IMR-90 (cell line): Measurements from ENCODE around the gene FBXW5. TPM values are rescaled to one million over a fixed set of nuclear protein-coding genes. Genes with fewer than 3 reads are reported as not detected.
A peak's percentile ranks its signal among the peaks of the same experiment; 100 is the strongest.

ENCODE experiments used
- ATAC-seq: fragments of 200-7000 bp; cut with Tn5 transposase; 2 replicates; pipeline ENCODE4 v1.9.1; 2020; ENCODE audit warnings: low read depth, mild to moderate bottlenecking, moderate library complexity
- BruUV-seq: library from RNA; stranded (reverse); fragments of 400-500 nt; replicated peaks from 2 replicates; lab custom pipeline; 2021; lab: Mats Ljungman, UMichigan
- CTCF ChIA-PET: fragments of 300-600 bp; formaldehyde crosslinking; extraction: SDS; loops from one replicate; lab custom pipeline; 2021; ENCODE audit warnings: antibody characterized with exemption; lab: Yijun Ruan, JAX
- POLR2A ChIA-PET: fragments of 300-600 bp; sonication (Branson Sonifier 250); formaldehyde crosslinking; loops from one replicate; lab custom pipeline; 2022; ENCODE audit warnings: antibody characterized with exemption; ENCODE audit not compliant: unreplicated experiment; lab: Charles Lee
- DNase-seq: peaks from one replicate; pipeline ENCODE4 v3.0.0; 2013
- H2AFZ ChIP-seq: replicated peaks from 2 replicates; pipeline ENCODE3; 2013; ENCODE audit warnings: low read length, mild to moderate bottlenecking; ENCODE audit not compliant: poor library complexity
- H2AK5ac ChIP-seq: 2 replicates; pipeline ENCODE4 v1.6.1; 2013; ENCODE audit warnings: low read depth, low read length, inconsistent platforms
- H2AK9ac ChIP-seq: replicated peaks from 2 replicates; pipeline ENCODE3; 2013; ENCODE audit warnings: mild to moderate bottlenecking, low read depth, low read length, moderate library complexity; ENCODE audit not compliant: poor library complexity
- H2BK120ac ChIP-seq: 2 replicates; pipeline ENCODE4 v1.6.1; 2013; ENCODE audit warnings: low read depth, low read length, inconsistent platforms
- H2BK15ac ChIP-seq: 3 replicates; pipeline ENCODE4 v1.6.1; 2013; ENCODE audit warnings: low read depth, low read length, inconsistent platforms
- H2BK20ac ChIP-seq: 2 replicates; pipeline ENCODE4 v1.6.1; 2013; ENCODE audit warnings: low read depth, mild to moderate bottlenecking, inconsistent platforms, low read length, moderate library complexity
- H2BK5ac ChIP-seq: 2 replicates; pipeline ENCODE4 v1.6.1; 2013; ENCODE audit warnings: mild to moderate bottlenecking, low read depth, low read length, inconsistent platforms; ENCODE audit not compliant: poor library complexity, severe bottlenecking
- H3K14ac ChIP-seq: replicated peaks from 2 replicates; pipeline ENCODE4 v1.6.1; 2013; ENCODE audit warnings: low read depth, low read length, inconsistent platforms
- H3K18ac ChIP-seq: 2 replicates; pipeline ENCODE4 v1.6.1; 2013; ENCODE audit warnings: low read depth, low read length, control low read depth
- H3K23ac ChIP-seq: 2 replicates; pipeline ENCODE4 v1.6.1; 2013; ENCODE audit warnings: low read depth, low read length, inconsistent platforms
- H3K27ac ChIP-seq: 2 replicates; pipeline ENCODE4 v1.5.1; 2013; ENCODE audit warnings: mild to moderate bottlenecking, control low read depth, low read length; ENCODE audit not compliant: insufficient read depth
- H3K27me3 ChIP-seq: 2 replicates; pipeline ENCODE4 v1.6.1; 2013; ENCODE audit warnings: low read length; ENCODE audit not compliant: control insufficient read depth, insufficient read depth
- H3K36me3 ChIP-seq: 2 replicates; pipeline ENCODE4 v1.6.1; 2013; ENCODE audit warnings: low read length, mixed read lengths; ENCODE audit not compliant: control insufficient read depth, insufficient read depth
- H3K4ac ChIP-seq: 2 replicates; pipeline ENCODE4 v1.6.1; 2013; ENCODE audit warnings: low read depth, low read length, inconsistent platforms
- H3K4me1 ChIP-seq: 2 replicates; pipeline ENCODE4 v1.6.1; 2013; ENCODE audit warnings: low read length, mixed read lengths; ENCODE audit not compliant: control insufficient read depth, insufficient read depth
- H3K4me2 ChIP-seq: 2 replicates; pipeline ENCODE4 v1.6.1; 2013; ENCODE audit warnings: low read depth, mild to moderate bottlenecking, control low read depth, low read length, moderate library complexity
- H3K4me3 ChIP-seq: 2 replicates; pipeline ENCODE4 v1.5.1; 2013; ENCODE audit warnings: low read depth, mild to moderate bottlenecking, control low read depth, low read length, moderate library complexity; ENCODE audit not compliant: insufficient read depth
- H3K56ac ChIP-seq: 2 replicates; pipeline ENCODE4 v1.6.1; 2013; ENCODE audit warnings: low read length, inconsistent platforms; ENCODE audit not compliant: insufficient read depth; ENCODE audit errors: extremely low read depth
- H3K79me1 ChIP-seq, 2 experiments: 2 replicates each; pipeline ENCODE4 v1.6.1; 2013; ENCODE audit warnings: low read length in 2 of 2, inconsistent platforms in 1 of 2, low read depth in 1 of 2
- H3K9ac ChIP-seq: 2 replicates; pipeline ENCODE4 v1.6.1; 2013; ENCODE audit warnings: low read depth, low read length, control low read depth
- H3K9me1 ChIP-seq: 2 replicates; pipeline ENCODE4 v1.6.1; 2013; ENCODE audit warnings: low read length, inconsistent platforms; ENCODE audit not compliant: insufficient read depth
- H3K9me3 ChIP-seq: 2 replicates; pipeline ENCODE4 v1.6.1; 2013; ENCODE audit warnings: low read length; ENCODE audit not compliant: control insufficient read depth, insufficient read depth
- H4K20me1 ChIP-seq: 2 replicates; pipeline ENCODE4 v1.6.1; 2013; ENCODE audit warnings: low read length, inconsistent platforms; ENCODE audit not compliant: insufficient read depth
- H4K5ac ChIP-seq: 2 replicates; pipeline ENCODE4 v1.6.1; 2013; ENCODE audit warnings: mild to moderate bottlenecking, low read depth, low read length, control low read depth
- H4K8ac ChIP-seq, 2 experiments: 2 replicates each; pipeline ENCODE4 v1.6.1; 2013; ENCODE audit warnings: low read depth in 2 of 2, low read length in 2 of 2, control low read depth in 1 of 2, inconsistent platforms in 1 of 2
- H4K91ac ChIP-seq: 2 replicates; pipeline ENCODE4 v1.6.1; 2013; ENCODE audit warnings: low read depth, low read length, inconsistent platforms; ENCODE audit not compliant: insufficient read depth
- BHLHE40 ChIP-seq: fragments of 150-350 bp; IDR thresholded peaks from 2 replicates; pipeline ENCODE4 v1.6.1; 2016; ENCODE audit warnings: mild to moderate bottlenecking, low read depth, low read length
- CHD1 ChIP-seq: IDR thresholded peaks from 2 replicates; pipeline ENCODE4 v1.6.1; 2012; ENCODE audit warnings: low read depth, low read length, improper control_type of control experiment
- ELK1 ChIP-seq: fragments of 150-350 bp; IDR thresholded peaks from 2 replicates; pipeline ENCODE4 v1.6.1; 2016; ENCODE audit warnings: low read depth, mild to moderate bottlenecking, low read length, moderate library complexity, borderline replicate concordance
- MAFK ChIP-seq: IDR thresholded peaks from 2 replicates; pipeline ENCODE4 v1.6.1; 2012; ENCODE audit warnings: low read depth, low read length, improper control_type of control experiment
- MAZ ChIP-seq: IDR thresholded peaks from 2 replicates; pipeline ENCODE4 v1.6.1; 2012; ENCODE audit warnings: low read depth, mild to moderate bottlenecking, low read length, improper control_type of control experiment, moderate library complexity, borderline replicate concordance
- MXI1 ChIP-seq: IDR thresholded peaks from 2 replicates; pipeline ENCODE4 v1.6.1; 2012; ENCODE audit warnings: low read depth, mild to moderate bottlenecking, low read length, moderate library complexity, borderline replicate concordance
- NFE2L2 ChIP-seq: fragments of 150-350 bp; IDR thresholded peaks from 2 replicates; pipeline ENCODE4 v1.6.1; 2016; ENCODE audit warnings: low read depth, mild to moderate bottlenecking, low read length
- POLR2A ChIP-seq: IDR thresholded peaks from 2 replicates; pipeline ENCODE4 v1.6.1; 2012; ENCODE audit warnings: mild to moderate bottlenecking, low read depth, low read length
- RAD21 ChIP-seq: IDR thresholded peaks from 2 replicates; pipeline ENCODE4 v1.6.1; 2012; ENCODE audit warnings: low read length, improper control_type of control experiment
- RCOR1 ChIP-seq: IDR thresholded peaks from 2 replicates; pipeline ENCODE4 v1.6.1; 2012; ENCODE audit warnings: mild to moderate bottlenecking, low read length, improper control_type of control experiment; ENCODE audit not compliant: insufficient replicate concordance
- RFX5 ChIP-seq: IDR thresholded peaks from 2 replicates; pipeline ENCODE4 v1.8.0; 2012; ENCODE audit warnings: low read depth, mild to moderate bottlenecking, low read length, moderate library complexity
- SMC3 ChIP-seq: fragments of 150-350 bp; IDR thresholded peaks from 2 replicates; pipeline ENCODE4 v1.6.1; 2016; ENCODE audit warnings: low read depth, mild to moderate bottlenecking, antibody characterized with exemption, low read length, moderate library complexity
- WGBS, 2 experiments: methylation state at CpG; one replicate each; pipeline versions ENCODE4 v1.1.5 to v1.1.7; 2013; ENCODE audit warnings: missing lambda C conversion rate in 2 of 2; ENCODE audit not compliant: insufficient read length in 1 of 2; ENCODE audit errors: extremely low coverage in 2 of 2; 5-methylcytosine and 5-hydroxymethylcytosine counted together
- dilution Hi-C: fragments of 300-500 bp; cut with HindIII; formaldehyde crosslinking; loops from one replicate; pipeline ENCODE4 v1.14.3; 2018; ENCODE audit warnings: low sequenced_read_pairs; ENCODE audit not compliant: unreplicated experiment
- in situ Hi-C: fragments of 300-500 bp; cut with MboI; formaldehyde crosslinking; loops from 3 replicates; pipeline ENCODE4 v1.14.3; 2019; ENCODE audit warnings: low sequenced_read_pairs, inconsistent platforms, mixed read lengths
- intact Hi-C: fragments of 100-400 bp; cut with micrococcal nuclease; formaldehyde crosslinking; loops from 2 replicates; pipeline ENCODE4 v1.10.0; 2022
- polyA plus RNA-seq, 3 experiments: library from polyadenylated mRNA; depleted of rRNA; stranded (reverse); fragments of >200 nt; gene quantifications; 2 replicates each; pipeline ENCODE4 v1.2.3, GENCODE V29; 2012; ENCODE audit warnings: low replicate concordance in 1 of 3
- total RNA-seq: library from RNA; depleted of rRNA; stranded (reverse); fragments of >200 nt; gene quantifications from 2 replicates; pipeline ENCODE4 v1.2.3, GENCODE V29; 2012
- TF ChIP-seq, protein P1 (sequence below): fragments of 150-350 bp; IDR thresholded peaks from 2 replicates; pipeline ENCODE4 v1.6.1; 2017; ENCODE audit warnings: mild to moderate bottlenecking, antibody characterized with exemption, low read length, low read depth
- TF ChIP-seq, protein P2 (sequence below): conservative IDR thresholded peaks from 2 replicates; pipeline ENCODE4 v1.5.1; 2012; ENCODE audit warnings: mild to moderate bottlenecking, low read depth, low read length, improper control_type of control experiment

Gene FBXW5
- total and polyA plus RNA-seq, 2 of the 4 experiments (the other 2 are of a cell fraction) = 65.1 to 80.2 TPM

DNA sequence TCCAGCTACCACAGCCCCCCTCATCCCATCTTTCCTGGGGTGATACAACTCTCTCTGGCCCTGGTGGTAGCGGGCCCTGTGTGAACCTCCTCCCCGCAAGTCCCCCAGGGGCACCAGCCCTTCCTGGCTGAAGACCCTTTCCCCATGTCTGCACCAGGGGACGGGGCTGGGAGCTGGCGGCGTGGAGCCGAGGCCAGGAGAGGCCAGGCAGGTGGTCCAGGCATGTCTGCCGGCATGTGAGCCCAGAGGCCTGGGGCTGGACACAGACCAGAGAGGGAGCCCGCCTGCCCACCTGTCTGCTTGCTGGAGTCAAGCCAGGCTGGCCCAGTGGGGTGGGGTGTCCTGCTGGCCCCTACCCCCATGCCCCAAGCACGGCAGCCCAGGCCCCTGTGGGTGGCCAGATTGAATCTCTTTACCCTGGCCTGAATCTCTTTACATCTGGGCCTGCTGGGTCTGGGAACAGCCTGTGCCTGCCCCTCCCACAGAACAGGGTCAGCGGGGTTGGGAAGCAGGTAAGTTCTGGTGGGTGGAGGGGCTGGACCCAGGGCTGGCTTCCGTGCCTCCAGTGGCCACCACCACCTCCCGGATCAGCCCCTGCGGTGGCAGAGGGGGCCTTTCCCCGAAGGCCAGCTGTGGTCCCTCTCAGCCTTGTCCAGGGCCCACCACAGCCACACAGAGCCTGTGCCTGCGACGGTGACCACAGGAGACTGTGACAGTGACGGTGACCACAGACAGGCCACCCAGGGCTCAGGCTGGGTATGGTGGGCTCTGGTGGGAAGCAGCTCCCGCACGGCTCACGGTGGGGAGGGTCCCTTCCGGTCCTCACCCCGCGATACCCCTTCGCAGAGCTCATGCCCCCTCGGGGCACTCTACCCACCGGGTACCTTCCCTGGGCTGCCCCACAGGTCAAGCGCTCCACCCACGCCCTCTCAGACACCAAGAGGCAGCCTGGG is 14.6 kb upstream of the FBXW5 start:
- no peak for ATAC-seq
- Histone ChIP-seq H3K18ac (no peak overlapping the region), H3K27ac (no peak overlapping the region), H3K14ac (no peak overlapping the region), H2BK5ac (no peak overlapping the region), H2BK120ac (no peak overlapping the region), H3K56ac (no peak overlapping the region), H3K9me3 (peaks cover 3% of the 10 kb centered on the region), H3K4me3 (no peak overlapping the region), H3K9me1 (peaks cover 2% of the 10 kb centered on the region; the same call in 1 of the 2 replicates), H2AK9ac (peak overlapping the region; percentile 65), H2AFZ (no peak overlapping the region), H4K91ac (no peak overlapping the region), H3K23ac (no peak overlapping the region), H3K27me3 (peaks cover 24% of the 10 kb centered on the region), H3K36me3 (no peaks in the 10 kb centered on the region), H2BK20ac (no peak overlapping the region), H4K5ac (no peak overlapping the region), H3K9ac (no peak overlapping the region), H2BK15ac (no peak overlapping the region), H4K8ac (no peak overlapping the region), H3K4ac (no peak overlapping the region), H3K4me2 (no peak overlapping the region), H3K4me1 (no peaks in the 10 kb centered on the region), H4K20me1 (no peaks in the 10 kb centered on the region), H2AK5ac (no peak overlapping the region), H3K79me1 (no peaks in the 10 kb centered on the region)
- intact Hi-C loops = no loop called here
- BruUV-seq = no TSS peak
- 100% methylated on average over 2 of the region's 28 CpGs; no CpG with 5 or more reads in 1 of the 2 experiments for WGBS, 2 experiments
- dilution Hi-C loops = no loop called here
- in situ Hi-C loops = no loop called here
- no peak for DNase-seq
- ChIA-PET POLR2A (no interaction called here), CTCF (no interaction called here)
- TF ChIP-seq RFX5 (no peak), MAFK (no peak), ELK1 (no peak), POLR2A (no peak), MXI1 (no peak), SMC3 (no peak), BHLHE40 (no peak), MAZ (no peak), CHD1 (no peak), NFE2L2 (no peak), RAD21 (no peak), RCOR1 (no peak)
- TF ChIP-seq, protein P1, sequence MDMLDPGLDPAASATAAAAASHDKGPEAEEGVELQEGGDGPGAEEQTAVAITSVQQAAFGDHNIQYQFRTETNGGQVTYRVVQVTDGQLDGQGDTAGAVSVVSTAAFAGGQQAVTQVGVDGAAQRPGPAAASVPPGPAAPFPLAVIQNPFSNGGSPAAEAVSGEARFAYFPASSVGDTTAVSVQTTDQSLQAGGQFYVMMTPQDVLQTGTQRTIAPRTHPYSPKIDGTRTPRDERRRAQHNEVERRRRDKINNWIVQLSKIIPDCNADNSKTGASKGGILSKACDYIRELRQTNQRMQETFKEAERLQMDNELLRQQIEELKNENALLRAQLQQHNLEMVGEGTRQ = no peak
- TF ChIP-seq, protein P2, sequence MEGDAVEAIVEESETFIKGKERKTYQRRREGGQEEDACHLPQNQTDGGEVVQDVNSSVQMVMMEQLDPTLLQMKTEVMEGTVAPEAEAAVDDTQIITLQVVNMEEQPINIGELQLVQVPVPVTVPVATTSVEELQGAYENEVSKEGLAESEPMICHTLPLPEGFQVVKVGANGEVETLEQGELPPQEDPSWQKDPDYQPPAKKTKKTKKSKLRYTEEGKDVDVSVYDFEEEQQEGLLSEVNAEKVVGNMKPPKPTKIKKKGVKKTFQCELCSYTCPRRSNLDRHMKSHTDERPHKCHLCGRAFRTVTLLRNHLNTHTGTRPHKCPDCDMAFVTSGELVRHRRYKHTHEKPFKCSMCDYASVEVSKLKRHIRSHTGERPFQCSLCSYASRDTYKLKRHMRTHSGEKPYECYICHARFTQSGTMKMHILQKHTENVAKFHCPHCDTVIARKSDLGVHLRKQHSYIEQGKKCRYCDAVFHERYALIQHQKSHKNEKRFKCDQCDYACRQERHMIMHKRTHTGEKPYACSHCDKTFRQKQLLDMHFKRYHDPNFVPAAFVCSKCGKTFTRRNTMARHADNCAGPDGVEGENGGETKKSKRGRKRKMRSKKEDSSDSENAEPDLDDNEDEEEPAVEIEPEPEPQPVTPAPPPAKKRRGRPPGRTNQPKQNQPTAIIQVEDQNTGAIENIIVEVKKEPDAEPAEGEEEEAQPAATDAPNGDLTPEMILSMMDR = no peak
